Thyroid gland (tissue), 4 donors: ENCODE measurements around the gene RPTOR. TPM values are rescaled to one million over a fixed set of nuclear protein-coding genes. Genes with fewer than 3 reads are reported as not detected.
A peak's percentile ranks its signal among the peaks of the same experiment; 100 is the strongest.

ENCODE experiments used
- DNase-seq, 2 donors: peaks; one replicate each; pipeline ENCODE4 v3.0.0-alpha.2; 2019
- H3K27ac ChIP-seq, 3 donors: fragments of 200-600 bp; sonication (generic); 1 replicate in 2 of 3; 2 replicates in 1 of 3; pipeline ENCODE4 v1.5.1; 2016 to 2019; ENCODE audit warnings: mild to moderate bottlenecking in 1 of 3, moderate library complexity in 1 of 3
- H3K27me3 ChIP-seq: fragments of 200-600 bp; sonication (generic); one replicate; pipeline ENCODE4 v1.5.1; 2019
- H3K36me3 ChIP-seq, 2 donors: fragments of 200-600 bp; sonication (generic); one replicate each; pipeline ENCODE4 v1.5.1; 2016 to 2019
- H3K4me1 ChIP-seq, 2 donors: fragments of 200-600 bp; sonication (generic); one replicate each; pipeline ENCODE4 v1.5.1; 2017 to 2019
- H3K4me3 ChIP-seq, 3 donors: fragments of 200-600 bp; sonication (generic); replicated peaks in 1 of 3; 1 replicate in 2 of 3; 2 replicates in 1 of 3; pipeline ENCODE4 v1.5.1; 2016; ENCODE audit warnings: mild to moderate bottlenecking in 1 of 3
- H3K9me3 ChIP-seq: fragments of 200-600 bp; sonication (generic); one replicate; pipeline ENCODE4 v1.5.1; 2017
- CTCF ChIP-seq, 6 experiments: fragments of 200-600 bp in 3 of 6; fragments of 450-650 bp in 3 of 6; sonication (generic) in 3 of 6; IDR thresholded peaks; one replicate each; pipeline ENCODE4 v1.5.1; 2016 to 2019; ENCODE audit warnings: antibody characterized with exemption in 6 of 6, mild to moderate bottlenecking in 2 of 6, inconsistent platforms in 1 of 6, moderate library complexity in 1 of 6
- POLR2A ChIP-seq, 2 donors: fragments of 450-650 bp; IDR thresholded peaks; one replicate each; pipeline ENCODE4 v1.6.1; 2017; ENCODE audit warnings: antibody characterized with exemption in 2 of 2, mild to moderate bottlenecking in 2 of 2, moderate library complexity in 1 of 2
- WGBS, 2 donors: methylation state at CpG; one replicate each; pipeline ENCODE4 v1.1.5; 2017; 5-methylcytosine and 5-hydroxymethylcytosine counted together
- intact Hi-C: fragments of 100-400 bp; cut with DNase I; formaldehyde crosslinking; loops from one replicate; pipeline ENCODE4 v1.15.1; 2023
- total RNA-seq, 4 donors: library from RNA; depleted of rRNA; stranded (reverse); fragments of >200 nt; gene quantifications; one replicate each; pipeline ENCODE4 v1.2.3, GENCODE V29; 2016

Gene RPTOR
- total RNA-seq, 4 donors from 2014 or later = 24.2 to 58.1 (median 34.5) TPM

- Histone ChIP-seq H3K4me3 (no peak overlapping the region), H3K9me3 (no peaks in the 10 kb centered on the region), H3K4me1 (no peaks in the 10 kb centered on the region), H3K27ac (no peak overlapping the region), H3K36me3 (no peaks in the 10 kb centered on the region), H3K27me3 (no peaks in the 10 kb centered on the region)
- no peak for DNase-seq
- TF ChIP-seq CTCF (IDR thresholded peaks at IDR 0.05) (no peak), POLR2A (IDR thresholded peaks at IDR 0.05) (no peak)
- intact Hi-C loops = no loop called here
- WGBS, 2 donors = 79 to 90% methylated on average over 24 of the region's 24 CpGs
These were observed 89.4 kb downstream of the RPTOR start for GRCh38 chr17:80633994-80634566.

- intact Hi-C loops = no loop called here
- H3K9me3 ChIP-seq = no peaks in the 10 kb centered on the region
- WGBS, 2 donors = 86 to 87% methylated on average over 20 of the region's 20 CpGs
- DNase-seq = peak in 1 of 2 donors; percentile 15
- no peak overlapping the region for H3K4me3 ChIP-seq
- no peaks in the 10 kb centered on the region for H3K4me1 ChIP-seq
- TF ChIP-seq POLR2A (IDR thresholded peaks at IDR 0.05) (no peak), CTCF (IDR thresholded peaks at IDR 0.05) (no peak)
- no peaks in the 10 kb centered on the region for H3K36me3 ChIP-seq
- H3K27me3 ChIP-seq = no peaks in the 10 kb centered on the region
- no peak overlapping the region for H3K27ac ChIP-seq
These were observed 91.9 kb downstream of the RPTOR start for GRCh38 chr17:80636361-80637018.

- H3K36me3 ChIP-seq = no peaks in the 10 kb centered on the region
- no peak overlapping the region for H3K27ac ChIP-seq
- no peaks in the 10 kb centered on the region for H3K4me1 ChIP-seq
- H3K9me3 ChIP-seq = no peaks in the 10 kb centered on the region
- TF ChIP-seq POLR2A (IDR thresholded peaks at IDR 0.05) (no peak), CTCF (IDR thresholded peaks at IDR 0.05) (no peak)
- peak in 1 of 2 donors; percentile 13 for DNase-seq
- WGBS, 2 donors = 63 to 64% methylated on average over 17 of the region's 17 CpGs
- no peaks in the 10 kb centered on the region for H3K27me3 ChIP-seq
- H3K4me3 ChIP-seq = no peak overlapping the region
- intact Hi-C loops = no loop called here
These were observed 92.6 kb downstream of the RPTOR start for GRCh38 chr17:80637048-80637781.

GRCh38 chr17:80639658-80640057, 95.0 kb downstream of the RPTOR start:
- no peak for DNase-seq
- intact Hi-C loops = no loop called here

More at GRCh38 chr17:80639658-80640057, 95.0 kb downstream of the RPTOR start:
- H3K27ac ChIP-seq = no peak overlapping the region
- H3K4me1 ChIP-seq = no peaks in the 10 kb centered on the region
- no peaks in the 10 kb centered on the region for H3K36me3 ChIP-seq
- H3K4me3 ChIP-seq = no peak overlapping the region
- WGBS, 2 donors = 93 to 100% methylated on average over 2 of the region's 2 CpGs
- TF ChIP-seq POLR2A (IDR thresholded peaks at IDR 0.05) = no peak
- TF ChIP-seq CTCF (IDR thresholded peaks at IDR 0.05) = no peak
- no peaks in the 10 kb centered on the region for H3K9me3 ChIP-seq
- no peaks in the 10 kb centered on the region for H3K27me3 ChIP-seq
